ENCODE measurements around the gene SLC12A8.

SLC12A8 gene

DNA sequence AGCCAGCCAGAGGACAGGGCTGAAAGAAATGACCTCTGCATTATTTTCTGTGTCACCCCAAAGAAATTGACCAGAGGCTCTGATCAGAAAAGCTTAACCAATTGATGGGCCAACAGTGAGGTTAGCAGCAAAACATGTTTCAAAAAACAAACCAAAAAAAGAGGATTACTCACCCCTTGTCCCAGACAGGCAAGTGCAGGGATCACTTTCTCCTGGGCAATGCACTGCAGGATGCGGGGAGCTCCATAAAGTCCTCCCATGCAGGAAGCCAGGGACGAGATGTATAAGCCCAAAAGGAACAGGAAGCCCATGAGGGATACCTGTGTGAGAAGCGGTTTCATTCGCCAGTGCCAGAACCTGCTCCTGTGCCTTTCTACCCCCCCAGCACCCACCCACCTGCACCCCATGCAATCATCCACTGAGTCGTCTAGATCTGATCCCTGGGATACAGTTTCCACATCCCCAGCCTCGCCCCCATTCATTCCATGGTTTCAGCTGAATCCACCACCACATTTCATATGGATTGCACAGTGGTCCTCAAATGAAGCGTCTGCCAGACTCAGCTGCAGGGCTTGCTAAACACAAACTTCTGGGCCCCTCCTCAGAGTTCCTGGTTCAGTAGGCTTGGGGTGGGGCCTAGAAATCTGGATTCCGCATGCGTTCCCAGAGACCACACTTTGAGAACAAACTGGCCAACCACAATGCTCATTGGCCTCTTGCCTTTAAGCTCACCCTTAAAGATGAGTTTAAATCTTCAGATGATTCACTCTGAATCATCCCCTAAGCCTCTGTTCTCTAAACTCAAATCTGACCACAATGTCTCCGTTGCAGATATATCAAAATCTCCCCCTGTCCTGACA lies 102.3 kb downstream of the SLC12A8 start:
- TF ChIP-seq, protein P1, sequence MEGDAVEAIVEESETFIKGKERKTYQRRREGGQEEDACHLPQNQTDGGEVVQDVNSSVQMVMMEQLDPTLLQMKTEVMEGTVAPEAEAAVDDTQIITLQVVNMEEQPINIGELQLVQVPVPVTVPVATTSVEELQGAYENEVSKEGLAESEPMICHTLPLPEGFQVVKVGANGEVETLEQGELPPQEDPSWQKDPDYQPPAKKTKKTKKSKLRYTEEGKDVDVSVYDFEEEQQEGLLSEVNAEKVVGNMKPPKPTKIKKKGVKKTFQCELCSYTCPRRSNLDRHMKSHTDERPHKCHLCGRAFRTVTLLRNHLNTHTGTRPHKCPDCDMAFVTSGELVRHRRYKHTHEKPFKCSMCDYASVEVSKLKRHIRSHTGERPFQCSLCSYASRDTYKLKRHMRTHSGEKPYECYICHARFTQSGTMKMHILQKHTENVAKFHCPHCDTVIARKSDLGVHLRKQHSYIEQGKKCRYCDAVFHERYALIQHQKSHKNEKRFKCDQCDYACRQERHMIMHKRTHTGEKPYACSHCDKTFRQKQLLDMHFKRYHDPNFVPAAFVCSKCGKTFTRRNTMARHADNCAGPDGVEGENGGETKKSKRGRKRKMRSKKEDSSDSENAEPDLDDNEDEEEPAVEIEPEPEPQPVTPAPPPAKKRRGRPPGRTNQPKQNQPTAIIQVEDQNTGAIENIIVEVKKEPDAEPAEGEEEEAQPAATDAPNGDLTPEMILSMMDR (IDR thresholded peaks at IDR 0.05; ENCODE audit: extremely low read depth, missing control alignments) = no peak
- no peak for DNase-seq (ENCODE audit: low spot score)

DNA sequence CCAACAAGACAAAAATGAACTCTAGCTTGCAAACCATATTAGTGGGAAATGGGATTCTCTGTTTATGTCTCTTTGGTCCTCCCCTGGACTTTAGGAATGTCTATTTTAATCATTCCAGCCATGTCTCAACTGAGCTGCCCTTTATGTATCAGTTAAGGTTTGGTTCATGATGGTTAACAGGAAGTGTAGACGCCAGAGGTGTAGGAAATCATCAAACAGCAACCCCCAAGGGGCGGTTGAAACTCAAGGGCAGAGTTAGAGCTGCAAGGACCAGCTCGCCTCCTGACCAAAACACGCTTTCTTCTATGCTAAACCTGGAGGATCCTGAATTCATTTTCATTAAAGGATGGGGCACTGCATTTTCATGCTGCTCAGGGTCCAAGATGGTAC lies 103.0 kb downstream of the SLC12A8 start:
- no peak for DNase-seq (ENCODE audit: low spot score)
- TF ChIP-seq, protein P1 (IDR thresholded peaks at IDR 0.05; ENCODE audit: extremely low read depth, missing control alignments) = no peak

DNA sequence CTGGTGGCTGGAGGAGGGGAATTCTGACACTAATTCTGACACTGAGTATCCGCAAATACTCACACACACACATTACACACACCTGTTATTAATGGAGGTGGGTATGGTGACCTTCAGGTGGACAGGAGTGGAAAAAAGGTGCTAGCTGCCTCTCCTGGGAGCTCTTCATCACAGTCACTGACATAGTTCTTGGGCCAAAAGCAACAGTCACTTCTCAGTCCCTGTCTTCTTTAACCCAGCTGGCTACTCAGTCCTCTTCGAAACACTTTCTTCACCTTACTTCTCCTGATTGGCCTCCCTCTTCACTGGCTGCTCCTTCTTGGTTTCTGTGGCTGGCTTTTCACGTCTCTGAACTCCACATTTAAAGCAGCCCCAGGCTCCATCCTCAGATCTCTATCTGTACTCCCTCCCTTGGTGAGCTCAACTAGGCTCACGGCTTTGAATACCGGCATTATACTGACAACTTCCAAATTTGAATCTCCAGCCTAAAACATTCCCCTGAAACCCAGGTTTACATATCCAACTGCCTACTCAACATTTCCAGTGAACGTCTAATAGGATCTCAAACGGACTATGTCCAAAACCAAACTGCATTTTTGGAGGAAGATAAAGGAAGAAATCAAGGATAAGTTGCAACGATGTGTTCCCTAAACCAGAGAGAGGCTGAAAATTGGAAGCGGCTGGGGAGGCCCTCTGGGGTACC lies 103.6 kb downstream of the SLC12A8 start:
- TF ChIP-seq, protein P1 (IDR thresholded peaks at IDR 0.05; ENCODE audit: extremely low read depth, missing control alignments) = no peak
- DNase-seq (ENCODE audit: low spot score) = no peak

DNA sequence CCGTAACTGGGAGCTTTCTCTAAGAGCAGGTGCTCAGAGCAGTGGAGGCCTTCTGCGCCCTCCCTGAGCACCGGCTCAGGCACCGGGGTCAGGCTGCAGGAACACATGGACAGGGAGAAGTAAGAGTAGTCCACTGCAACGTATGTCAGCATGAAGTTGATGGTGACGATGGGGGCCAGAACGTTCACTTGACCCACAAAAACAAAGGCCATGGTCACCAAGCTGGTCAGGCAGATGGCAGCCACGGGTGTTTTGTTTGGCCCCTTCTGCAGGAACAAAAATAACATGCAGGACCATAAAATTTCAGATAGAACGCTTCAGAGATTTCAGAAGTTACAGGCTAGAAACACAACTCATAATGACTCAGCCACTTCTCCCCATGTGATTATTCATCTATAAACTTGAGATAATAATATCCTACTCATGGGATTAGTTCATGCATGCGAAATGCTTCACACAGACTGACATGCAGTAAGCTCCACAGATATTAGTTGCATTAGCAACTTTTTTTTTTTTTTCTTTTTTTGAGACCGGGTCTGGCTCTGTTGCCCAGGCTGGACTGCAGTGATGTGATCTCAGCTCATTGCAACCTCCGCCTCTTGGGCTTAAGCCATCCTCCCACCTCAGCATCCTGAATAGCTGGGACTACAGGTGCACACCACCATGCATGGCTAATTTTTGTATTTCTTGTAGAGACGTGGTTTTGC lies 104.5 kb downstream of the SLC12A8 start:
- TF ChIP-seq, protein P1 (IDR thresholded peaks at IDR 0.05; ENCODE audit: extremely low read depth, missing control alignments) = no peak
- DNase-seq (ENCODE audit: low spot score) = peak; percentile 72

DNA sequence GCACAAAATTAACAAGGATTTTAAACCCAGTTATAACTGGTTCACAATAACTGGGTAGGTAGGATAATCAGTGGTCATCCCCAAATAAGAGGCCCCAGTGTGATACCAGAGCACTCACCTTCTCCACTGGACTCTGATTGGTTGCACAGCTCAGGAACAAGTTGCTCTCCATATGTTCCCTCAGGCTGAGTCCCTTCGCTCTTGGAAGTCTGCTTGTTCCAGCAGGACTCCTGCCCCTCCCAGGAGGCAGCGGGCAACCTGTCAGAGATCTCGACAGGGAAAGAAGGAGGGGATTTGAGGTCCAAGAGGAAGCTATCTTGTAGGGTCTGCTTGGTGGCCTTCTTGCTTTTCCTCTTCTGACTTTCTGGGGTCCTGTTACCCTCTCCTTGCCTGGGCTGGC lies 105.2 kb downstream of the SLC12A8 start:
- no peak for DNase-seq (ENCODE audit: low spot score)
- TF ChIP-seq, protein P1 (IDR thresholded peaks at IDR 0.05; ENCODE audit: extremely low read depth, missing control alignments) = no peak

DNA sequence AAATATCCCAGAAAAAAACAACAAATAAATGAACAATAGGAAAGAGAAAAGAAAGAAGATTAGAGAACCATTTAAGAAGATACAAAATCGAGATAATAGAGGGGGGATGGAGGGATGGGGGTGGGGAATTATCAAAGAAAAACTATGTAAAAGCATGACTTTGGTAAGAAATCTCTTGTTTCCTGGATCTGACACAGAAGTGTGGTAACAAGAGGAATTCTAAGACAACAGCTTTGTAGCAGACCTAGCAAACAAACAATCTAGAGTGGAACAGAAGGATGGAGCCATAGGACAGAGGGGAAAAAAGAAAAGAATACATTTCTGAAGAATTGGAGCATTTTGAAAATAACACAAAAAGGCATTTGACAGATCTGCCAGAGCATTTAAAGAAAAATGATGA lies 107.4 kb downstream of the SLC12A8 start:
- no peak for DNase-seq (ENCODE audit: low spot score)
- TF ChIP-seq, protein P1 (IDR thresholded peaks at IDR 0.05; ENCODE audit: extremely low read depth, missing control alignments) = no peak

DNA sequence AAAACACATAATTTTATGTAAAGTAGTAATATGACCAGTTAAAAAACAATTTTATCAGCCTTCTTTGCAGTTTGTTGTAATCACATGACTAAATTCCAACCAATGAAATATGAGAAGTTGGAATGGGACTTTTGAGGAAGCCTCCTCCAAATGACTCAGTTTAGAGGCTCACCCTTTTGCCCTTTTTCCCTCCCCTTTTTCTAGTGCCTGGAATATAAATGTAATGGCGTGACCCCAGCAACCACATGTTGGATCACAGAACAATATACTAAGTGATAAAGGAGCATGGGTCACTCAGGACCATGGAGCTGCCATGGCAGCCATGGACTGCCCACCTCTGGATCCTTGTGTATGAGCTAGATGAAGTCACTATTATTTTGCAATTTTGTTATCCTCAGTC lies 107.9 kb downstream of the SLC12A8 start:
- TF ChIP-seq, protein P1 (IDR thresholded peaks at IDR 0.05; ENCODE audit: extremely low read depth, missing control alignments) = no peak
- DNase-seq (ENCODE audit: low spot score) = no peak

All from GM20000 (cell line).